Astrocyte of the spinal cord (primary cell): Measurements from ENCODE around the gene ALK.

Experiments used
- DNase-seq: peaks from one replicate; pipeline ENCODE4 v3.0.0; 2011; ENCODE audit warnings: low read depth, low spot score
- H3K4me3 ChIP-seq: 2 replicates; pipeline ENCODE4 v1.5.1; 2011; ENCODE audit warnings: low read depth, mild to moderate bottlenecking, low read length, moderate library complexity
- CTCF ChIP-seq: IDR thresholded peaks from 2 replicates; pipeline ENCODE4 v1.5.1; 2012; ENCODE audit warnings: low read depth, mild to moderate bottlenecking, low read length, inconsistent platforms
- in situ Hi-C: cut with HindIII; loops from 2 replicates; pipeline ENCODE4 v1.10.0; 2017; ENCODE audit warnings: low sequenced_read_pairs

Gene ALK

DNA sequence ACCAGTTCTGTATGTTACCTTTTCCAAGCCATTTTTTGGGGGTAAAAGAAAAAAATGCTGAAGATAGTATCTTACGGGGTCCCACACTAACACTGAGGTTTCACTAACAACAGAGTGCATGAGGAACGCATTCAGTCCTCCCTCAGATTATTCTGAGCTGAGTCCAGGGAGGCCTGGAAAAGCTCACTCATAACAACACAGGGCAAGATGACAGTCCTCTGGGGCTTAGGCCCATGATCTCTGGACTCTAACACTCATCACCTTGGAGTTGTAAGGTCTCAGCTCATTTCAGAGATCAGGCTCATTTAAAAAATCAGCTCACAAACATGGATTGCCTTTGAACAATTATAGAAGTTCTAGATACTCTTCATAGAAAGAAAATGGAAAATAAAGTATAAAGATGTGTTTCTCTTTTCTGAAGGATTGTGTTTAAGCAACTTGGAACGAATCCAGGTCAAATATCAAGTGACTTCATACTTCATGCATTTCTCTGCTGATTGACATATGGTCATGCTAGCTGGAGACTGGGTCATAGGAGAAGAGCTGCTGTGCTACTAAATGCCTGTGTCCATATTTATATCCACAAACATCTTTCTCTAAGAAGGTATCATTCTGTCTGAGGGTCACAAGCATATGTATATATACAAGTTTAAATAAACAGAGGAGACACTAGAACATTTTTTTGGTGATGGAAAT lies 265.8 kb downstream of the ALK start:
- DNase-seq: no peak
- no peak for TF ChIP-seq CTCF
- no peak overlapping the region for H3K4me3 ChIP-seq
- in situ Hi-C loops: no loop called here

DNA sequence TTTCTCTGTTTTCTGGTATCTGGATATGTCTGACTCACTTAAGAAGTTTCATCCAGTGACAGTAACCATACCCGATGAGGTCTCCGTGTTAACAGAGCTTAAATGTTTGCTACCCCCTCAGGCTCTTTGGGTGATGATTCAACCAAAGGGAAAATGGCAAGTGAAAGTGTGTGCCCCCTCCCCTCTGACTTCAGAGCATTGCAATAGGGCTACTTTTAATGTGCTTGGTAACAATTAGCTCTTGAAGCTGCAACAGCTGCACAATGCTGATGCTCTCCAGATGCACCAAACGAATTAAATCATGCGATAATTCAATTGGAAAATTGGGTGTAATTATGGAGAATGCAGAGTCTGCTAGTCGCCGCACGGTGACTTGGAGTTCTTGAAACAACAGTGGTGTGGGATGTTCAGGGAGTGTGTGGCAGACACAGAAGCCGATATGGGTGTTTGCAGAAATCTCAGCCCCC lies 270.7 kb downstream of the ALK start:
- no peak for DNase-seq
- TF ChIP-seq CTCF: no peak
- in situ Hi-C loops: no loop called here

GRCh38 chr2:29644949-29645348 lies 276.4 kb downstream of the ALK start:
- no peak overlapping the region for H3K4me3 ChIP-seq
- in situ Hi-C loops: no loop called here
- TF ChIP-seq CTCF: no peak
- DNase-seq: no peak

More for the DNA sequence above, 270.7 kb downstream of the ALK start:
- H3K4me3 ChIP-seq: no peak overlapping the region

DNA sequence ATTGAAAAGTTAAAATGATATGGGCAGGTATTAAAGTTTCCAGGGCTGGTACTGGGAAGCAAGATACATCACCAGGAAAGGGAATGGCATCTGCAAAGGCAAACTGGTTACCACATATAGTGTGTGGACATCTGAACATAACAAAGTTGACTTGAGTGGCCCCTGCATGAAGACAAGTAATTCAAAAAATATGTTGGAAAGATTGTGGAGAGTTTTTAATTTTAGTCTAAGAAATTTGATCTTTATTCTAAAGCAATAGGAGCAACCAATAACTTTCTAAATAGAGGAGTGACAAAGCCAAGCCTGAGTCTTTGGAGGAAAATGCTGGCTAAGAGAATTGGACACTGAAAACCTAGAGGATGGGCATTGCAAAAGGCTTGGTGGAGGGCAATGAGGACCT lies 278.2 kb downstream of the ALK start:
- no peak for DNase-seq
- no peak overlapping the region for H3K4me3 ChIP-seq
- in situ Hi-C loops: no loop called here
- TF ChIP-seq CTCF: no peak

DNA sequence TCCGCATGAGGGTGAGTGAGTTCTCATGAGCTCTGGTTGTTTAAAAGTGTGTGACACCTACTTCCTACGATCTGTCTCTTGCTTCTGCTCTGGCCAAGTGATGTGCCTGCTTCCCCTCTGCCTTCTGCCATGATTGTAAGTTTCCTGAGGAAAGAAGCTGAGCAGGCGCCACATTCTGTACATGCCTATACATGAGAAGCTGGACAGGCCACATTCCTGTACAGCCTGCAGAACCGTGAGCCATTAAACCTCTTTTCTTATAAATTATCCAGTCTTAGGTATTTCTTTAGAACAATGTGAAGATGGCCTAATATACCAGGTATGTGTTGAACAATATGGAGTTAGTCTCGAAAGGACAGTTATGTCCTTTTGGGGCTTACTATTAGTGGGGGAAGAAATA lies 281.0 kb downstream of the ALK start:
- no peak for TF ChIP-seq CTCF
- no peak for DNase-seq
- in situ Hi-C loops: no loop called here
- no peak overlapping the region for H3K4me3 ChIP-seq

DNA sequence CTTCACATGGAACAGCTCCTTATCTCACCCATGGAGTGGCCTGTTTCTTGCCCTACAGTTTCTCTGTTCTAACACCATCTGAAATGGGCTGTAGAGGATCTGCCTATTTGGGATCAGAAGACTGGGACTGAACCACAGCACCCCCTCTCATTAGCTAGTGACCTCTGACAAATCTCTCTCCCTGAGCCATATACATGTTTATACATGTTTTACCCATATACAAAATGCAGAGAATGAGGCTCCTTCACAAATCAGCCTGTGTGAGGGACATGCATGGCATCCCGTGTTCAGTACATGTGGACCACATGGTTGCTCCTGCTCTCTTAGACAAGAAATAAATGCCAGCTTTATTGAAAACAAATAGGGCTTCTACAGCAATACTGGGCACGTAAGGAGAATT lies 282.7 kb downstream of the ALK start:
- TF ChIP-seq CTCF: no peak
- H3K4me3 ChIP-seq: no peak overlapping the region
- DNase-seq: no peak
- in situ Hi-C loops: no loop called here
